ENCODE data around the gene RUNX2. TPM values are rescaled to one million over a fixed set of nuclear protein-coding genes. Genes with fewer than 3 reads are reported as not detected.

RUNX2 gene
- total and polyA plus RNA-seq, 10 donors = 0.86 to 9.4 (median 6.6) TPM

GRCh38 chr6:45483501-45483900 lies 155.4 kb downstream of the RUNX2 start:
- Histone ChIP-seq H3K9me3 (no peaks in the 10 kb centered on the region), H3K27ac (no peak overlapping the region), H3K27me3 (replicated peaks in 1 of 7) (no peaks in the 10 kb centered on the region), H3K4me3 (no peak overlapping the region), H3K36me3 (no peaks in the 10 kb centered on the region), H3K4me1 (peaks cover 0 to 45% (median 8%) of the 10 kb centered on the region in 6 donors)
- WGBS, 5 donors = 76 to 88% (median 81%) methylated on average over 5 of the region's 5 CpGs
- intact Hi-C loops (cut with DNase I; ENCODE audit: low total_unique reads) = no loop called here
- no peak for DNase-seq
- TF ChIP-seq CTCF (IDR thresholded peaks at IDR 0.05 in 8 of 11, conservative IDR thresholded peaks at IDR 0.05 in 3 of 11) = no peak
- TF ChIP-seq POLR2A (IDR thresholded peaks at IDR 0.05) = no peak
- no peak for TF ChIP-seq POLR2AphosphoS5 (IDR thresholded peaks at IDR 0.05)

DNA sequence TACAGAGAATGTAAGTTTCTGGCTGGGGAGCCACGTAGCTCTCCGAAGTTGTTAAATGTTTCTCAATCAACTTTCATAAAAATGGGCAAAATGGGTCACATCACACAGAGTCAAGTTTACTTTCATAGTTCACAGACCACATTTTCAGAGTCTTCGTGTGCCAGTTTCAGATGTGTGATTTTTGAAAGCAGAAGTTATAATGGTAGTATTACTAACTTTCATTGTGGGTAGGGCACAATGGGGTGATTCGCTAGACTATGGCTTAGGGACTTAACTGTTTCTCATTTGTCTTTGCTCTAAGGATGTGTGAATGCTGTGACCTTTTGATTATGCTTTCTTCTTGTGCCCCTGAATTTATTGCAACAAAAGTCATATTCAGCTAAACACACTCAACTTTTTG lies 158.6 kb downstream of the RUNX2 start:
- no peaks in the 10 kb centered on the region for H3K27me3 ChIP-seq (replicated peaks in 1 of 7)
- no peaks in the 10 kb centered on the region for H3K9me3 ChIP-seq
- H3K36me3 ChIP-seq = no peaks in the 10 kb centered on the region
- peaks cover 0 to 12% (median 0%) of the 10 kb centered on the region in 6 donors for H3K4me1 ChIP-seq
- no peak for DNase-seq
- intact Hi-C loops (cut with DNase I; ENCODE audit: low total_unique reads) = no loop called here
- no peak overlapping the region for H3K4me3 ChIP-seq
- TF ChIP-seq POLR2A (IDR thresholded peaks at IDR 0.05) (no peak), CTCF (IDR thresholded peaks at IDR 0.05 in 8 of 11, conservative IDR thresholded peaks at IDR 0.05 in 3 of 11) (no peak)
- H3K27ac ChIP-seq = no peak overlapping the region
- WGBS, 5 donors = 54 to 63% (median 61%) methylated on average over 4 of the region's 4 CpGs

DNA sequence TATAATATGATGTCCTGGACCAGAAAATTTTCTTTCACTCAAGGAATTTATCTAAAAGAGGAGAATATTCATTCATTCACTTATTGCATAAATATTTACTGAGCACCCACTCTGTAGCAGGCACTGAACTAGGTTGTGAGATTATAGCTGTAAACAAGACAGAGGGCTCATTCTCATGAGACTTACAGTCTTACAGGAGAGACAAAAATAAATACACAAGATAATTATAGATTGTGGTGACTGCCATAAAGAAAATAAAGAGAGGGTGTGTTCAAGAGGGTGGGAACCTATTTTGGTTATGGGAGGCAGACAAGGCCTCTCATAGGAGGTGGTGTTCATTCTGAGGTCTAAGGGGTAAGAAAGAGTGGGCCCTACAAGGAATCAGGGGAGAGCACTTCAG lies 159.5 kb downstream of the RUNX2 start:
- Histone ChIP-seq H3K4me1 (peaks cover 0 to 12% (median 0%) of the 10 kb centered on the region in 6 donors), H3K27ac (no peak overlapping the region), H3K27me3 (replicated peaks in 1 of 7) (no peaks in the 10 kb centered on the region), H3K4me3 (no peak overlapping the region), H3K9me3 (no peaks in the 10 kb centered on the region), H3K36me3 (no peaks in the 10 kb centered on the region)
- no peak for DNase-seq
- intact Hi-C loops (cut with DNase I; ENCODE audit: low total_unique reads) = no loop called here
- TF ChIP-seq POLR2A (IDR thresholded peaks at IDR 0.05) (no peak), POLR2AphosphoS5 (IDR thresholded peaks at IDR 0.05) (no peak), CTCF (IDR thresholded peaks at IDR 0.05 in 8 of 11, conservative IDR thresholded peaks at IDR 0.05 in 3 of 11) (no peak)

- TF ChIP-seq POLR2AphosphoS5 (IDR thresholded peaks at IDR 0.05) (no peak), POLR2A (IDR thresholded peaks at IDR 0.05) (no peak), CTCF (IDR thresholded peaks at IDR 0.05 in 8 of 11, conservative IDR thresholded peaks at IDR 0.05 in 3 of 11) (no peak)
- H3K9me3 ChIP-seq = no peaks in the 10 kb centered on the region
- intact Hi-C loops (cut with DNase I; ENCODE audit: low total_unique reads) = no loop called here
- H3K36me3 ChIP-seq = no peaks in the 10 kb centered on the region
- H3K4me3 ChIP-seq = no peak overlapping the region
- peaks cover 0 to 12% (median 0%) of the 10 kb centered on the region in 6 donors for H3K4me1 ChIP-seq
- DNase-seq = no peak
- no peaks in the 10 kb centered on the region for H3K27me3 ChIP-seq (replicated peaks in 1 of 7)
- H3K27ac ChIP-seq = no peak overlapping the region
Observed at GRCh38 chr6:45488269-45488668, 160.1 kb downstream of the RUNX2 start.

All from spleen (tissue), 11 donors.